Kidney epithelial cell (primary cell): ENCODE results near the gene SPATA33. TPM values are rescaled to one million over a fixed set of nuclear protein-coding genes. Genes with fewer than 3 reads are reported as not detected.

Experiments used
- DNase-seq: peaks from one replicate; pipeline ENCODE4 v3.0.0-alpha.2; 2010; ENCODE audit warnings: low read depth
- H3K27me3 ChIP-seq: 2 replicates; pipeline ENCODE4 v1.6.0; 2011; ENCODE audit warnings: low read length; ENCODE audit not compliant: control insufficient read depth, insufficient read depth
- H3K36me3 ChIP-seq: 2 replicates; pipeline ENCODE4 v1.5.1; 2011; ENCODE audit warnings: low read length; ENCODE audit not compliant: control insufficient read depth, insufficient read depth
- H3K4me3 ChIP-seq: 2 replicates; pipeline ENCODE4 v1.5.1; 2011; ENCODE audit warnings: low read depth, mild to moderate bottlenecking, control low read depth, low read length
- total RNA-seq: library from RNA; depleted of rRNA; stranded (reverse); fragments of >200 nt; gene quantifications from 2 replicates; pipeline ENCODE4 v1.2.3, GENCODE V29; 2015
- TF ChIP-seq, protein P1 (sequence below): IDR thresholded peaks from 2 replicates; pipeline ENCODE4 v1.5.1; 2011; ENCODE audit warnings: mild to moderate bottlenecking, moderate library complexity, low read length, control low read depth, inconsistent platforms; ENCODE audit not compliant: insufficient read depth, poor library complexity, severe bottlenecking

SPATA33 gene
- total RNA-seq, 1 donor from 2014 or later: 6.6 TPM

- TF ChIP-seq, protein P1, sequence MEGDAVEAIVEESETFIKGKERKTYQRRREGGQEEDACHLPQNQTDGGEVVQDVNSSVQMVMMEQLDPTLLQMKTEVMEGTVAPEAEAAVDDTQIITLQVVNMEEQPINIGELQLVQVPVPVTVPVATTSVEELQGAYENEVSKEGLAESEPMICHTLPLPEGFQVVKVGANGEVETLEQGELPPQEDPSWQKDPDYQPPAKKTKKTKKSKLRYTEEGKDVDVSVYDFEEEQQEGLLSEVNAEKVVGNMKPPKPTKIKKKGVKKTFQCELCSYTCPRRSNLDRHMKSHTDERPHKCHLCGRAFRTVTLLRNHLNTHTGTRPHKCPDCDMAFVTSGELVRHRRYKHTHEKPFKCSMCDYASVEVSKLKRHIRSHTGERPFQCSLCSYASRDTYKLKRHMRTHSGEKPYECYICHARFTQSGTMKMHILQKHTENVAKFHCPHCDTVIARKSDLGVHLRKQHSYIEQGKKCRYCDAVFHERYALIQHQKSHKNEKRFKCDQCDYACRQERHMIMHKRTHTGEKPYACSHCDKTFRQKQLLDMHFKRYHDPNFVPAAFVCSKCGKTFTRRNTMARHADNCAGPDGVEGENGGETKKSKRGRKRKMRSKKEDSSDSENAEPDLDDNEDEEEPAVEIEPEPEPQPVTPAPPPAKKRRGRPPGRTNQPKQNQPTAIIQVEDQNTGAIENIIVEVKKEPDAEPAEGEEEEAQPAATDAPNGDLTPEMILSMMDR: no peak
- Histone ChIP-seq H3K27me3 (no peaks in the 10 kb centered on the region), H3K36me3 (no peaks in the 10 kb centered on the region), H3K4me3 (no peak overlapping the region)
- no peak for DNase-seq
These were observed 53.3 kb downstream of the SPATA33 start for GRCh38 chr16:89710709-89711564.

DNA sequence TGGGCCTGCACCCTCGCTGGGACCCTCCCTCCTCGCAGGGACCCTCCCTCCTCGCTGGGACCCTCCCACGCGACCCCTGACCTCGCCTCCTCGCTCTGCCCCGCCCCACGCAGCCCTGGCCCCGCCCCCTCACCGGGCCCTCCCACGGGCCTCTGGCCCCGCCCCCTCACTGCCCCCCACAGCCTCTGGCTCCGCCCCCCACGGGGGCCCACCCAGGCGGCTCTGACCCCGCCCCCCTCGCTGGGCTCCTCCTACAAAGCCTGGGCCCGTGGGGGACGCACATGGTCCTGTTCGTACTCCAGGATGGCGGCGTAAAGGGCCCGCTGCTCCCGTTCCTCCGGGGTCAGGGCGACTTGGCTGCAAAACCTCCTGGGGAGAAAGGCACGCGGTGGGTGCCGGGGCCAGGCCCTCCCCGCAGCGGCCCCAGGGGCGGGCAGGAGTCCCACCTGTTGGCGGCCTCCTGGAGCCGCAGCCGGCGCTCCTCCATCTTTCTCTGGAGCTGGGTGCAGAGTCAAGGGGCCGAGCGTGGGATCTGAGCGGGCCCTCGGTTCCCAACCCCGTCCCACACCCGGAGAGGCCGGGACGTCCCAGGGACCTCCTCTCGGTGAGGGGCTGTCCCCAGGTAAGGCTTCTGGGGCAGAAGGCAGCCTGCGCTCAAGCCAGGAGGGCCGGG is 54.1 kb downstream of the SPATA33 start:
- Histone ChIP-seq H3K4me3 (peak overlapping the region; percentile 56), H3K36me3 (no peaks in the 10 kb centered on the region), H3K27me3 (no peaks in the 10 kb centered on the region)
- TF ChIP-seq, protein P1: no peak
- DNase-seq: no peak

DNA sequence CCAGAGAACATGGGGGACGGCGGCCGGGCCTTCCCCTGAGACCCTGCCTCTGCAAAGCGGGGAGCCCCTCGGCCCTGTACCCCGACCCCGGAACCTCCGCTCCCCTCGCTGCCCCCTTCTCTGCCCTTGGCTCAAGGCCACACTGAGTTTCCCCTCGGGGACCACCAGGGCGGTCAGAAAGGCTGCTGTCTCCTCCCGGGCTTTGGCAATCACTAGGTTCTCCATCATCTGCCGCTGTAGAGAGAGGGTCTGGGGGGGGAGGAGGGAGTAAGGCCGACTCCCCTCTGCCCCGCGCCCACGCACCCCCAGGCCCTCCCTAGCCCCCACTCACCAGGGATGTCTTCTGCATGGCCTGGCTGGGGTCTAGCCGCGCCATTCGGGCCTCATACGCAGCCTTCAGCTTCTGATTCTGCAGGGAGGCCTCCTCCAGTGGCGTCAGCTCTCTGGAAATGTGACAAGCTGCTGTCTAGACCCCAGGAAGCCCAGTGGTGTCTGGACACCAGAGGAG is 54.7 kb downstream of the SPATA33 start:
- TF ChIP-seq, protein P1: no peak
- Histone ChIP-seq H3K27me3 (no peaks in the 10 kb centered on the region), H3K4me3 (peak overlapping the region; percentile 56), H3K36me3 (no peaks in the 10 kb centered on the region)
- no peak for DNase-seq

DNA sequence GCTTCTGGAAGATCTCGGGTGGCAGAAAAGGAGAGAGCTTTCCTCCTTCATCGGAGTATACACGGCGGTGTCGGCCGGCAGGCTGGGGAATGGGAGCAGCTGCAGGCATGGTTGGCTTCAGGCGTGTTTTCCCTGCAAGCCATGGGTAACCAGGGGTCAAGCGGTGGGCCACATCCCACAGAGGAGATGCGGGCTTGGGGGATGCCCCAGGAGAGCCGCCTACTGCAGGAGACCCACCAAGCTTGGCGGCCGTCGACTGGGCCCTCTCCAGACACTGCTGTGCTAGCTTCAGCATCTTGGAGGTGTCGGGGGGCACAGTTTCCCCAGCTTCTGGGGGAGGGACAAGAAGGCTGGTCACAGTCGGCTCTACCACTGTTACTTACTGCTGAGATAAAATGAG is 58.9 kb downstream of the SPATA33 start:
- no peaks in the 10 kb centered on the region for H3K27me3 ChIP-seq
- TF ChIP-seq, protein P1: no peak
- no peak for DNase-seq
- no peak overlapping the region for H3K4me3 ChIP-seq
- no peaks in the 10 kb centered on the region for H3K36me3 ChIP-seq

DNA sequence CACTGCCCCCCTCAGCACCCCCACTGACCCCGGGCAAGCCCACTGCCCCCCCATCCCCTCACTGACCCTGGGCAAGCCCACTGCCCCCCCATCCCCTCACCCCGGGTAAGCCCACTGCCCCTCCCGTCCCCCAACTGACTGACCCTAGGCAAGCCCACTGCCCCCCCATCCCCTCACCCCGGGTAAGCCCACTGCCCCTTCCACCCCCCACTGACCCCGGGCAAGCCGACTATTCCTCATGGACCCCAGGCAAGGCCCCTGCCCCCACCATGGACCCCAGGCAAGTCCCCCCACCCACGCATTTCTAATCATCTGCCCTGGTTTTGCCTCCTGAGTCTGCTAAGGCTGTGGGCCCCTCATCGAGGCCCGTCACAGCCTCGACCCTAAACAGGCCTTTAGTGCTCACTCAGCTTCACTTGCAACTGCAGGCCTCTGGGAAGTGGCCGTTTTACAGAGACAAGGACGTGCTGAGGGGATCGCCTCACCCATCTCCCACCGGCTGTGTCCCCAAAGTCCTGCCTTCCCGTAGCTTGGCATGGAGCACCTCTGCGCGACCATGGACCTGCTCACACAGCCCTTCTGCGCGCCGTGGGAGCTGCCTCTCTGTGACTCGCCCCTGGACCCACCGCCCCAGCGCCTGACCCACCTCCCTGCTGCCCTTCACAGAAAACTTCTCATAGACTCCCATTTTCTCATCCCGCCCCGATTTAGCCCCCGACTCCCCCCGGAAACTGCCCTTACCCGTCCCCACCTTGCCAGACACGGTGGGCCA is 59.5 kb downstream of the SPATA33 start:
- Histone ChIP-seq H3K4me3 (no peak overlapping the region), H3K27me3 (no peaks in the 10 kb centered on the region), H3K36me3 (no peaks in the 10 kb centered on the region)
- TF ChIP-seq, protein P1: no peak
- DNase-seq: no peak
